Keratinocyte (primary cell): ENCODE measurements around the gene ERICH6B. TPM values are rescaled to one million over a fixed set of nuclear protein-coding genes. Genes with fewer than 3 reads are reported as not detected.

ENCODE experiments used
- DNase-seq: peaks from one replicate; pipeline ENCODE4 v3.0.0-alpha.2; 2011; ENCODE audit warnings: low read depth, missing footprints, low spot score
- FAIRE-seq: peaks from 2 replicates; lab custom pipeline; 2011; peaks lifted over from hg19 to GRCh38; lab: Jason Lieb, UNC
- H2AFZ ChIP-seq: 2 replicates; pipeline ENCODE4 v1.6.0; 2012; ENCODE audit warnings: low read length, control low read depth, inconsistent platforms; ENCODE audit not compliant: control insufficient read depth
- H3K27ac ChIP-seq: 2 replicates; pipeline ENCODE4 v1.5.1; 2011; ENCODE audit warnings: low read length; ENCODE audit not compliant: control insufficient read depth, insufficient read depth
- H3K27me3 ChIP-seq: 3 replicates; pipeline ENCODE4 v1.6.0; 2011; ENCODE audit warnings: low read length; ENCODE audit not compliant: control insufficient read depth, insufficient read depth; ENCODE audit errors: extremely low read depth
- H3K36me3 ChIP-seq, 2 experiments: 2 replicates in 1 of 2; 3 replicates in 1 of 2; pipeline ENCODE4 v1.5.1; 2011; ENCODE audit warnings: low read length in 2 of 2, mild to moderate bottlenecking in 1 of 2; ENCODE audit not compliant: control insufficient read depth in 2 of 2, insufficient read depth in 2 of 2; ENCODE audit errors: extremely low read depth in 1 of 2
- H3K4me1 ChIP-seq: 3 replicates; pipeline ENCODE4 v1.5.1; 2011; ENCODE audit warnings: low read length; ENCODE audit not compliant: control insufficient read depth, insufficient read depth; ENCODE audit errors: extremely low read depth
- H3K4me2 ChIP-seq: 3 replicates; pipeline ENCODE4 v1.6.0; 2011; ENCODE audit warnings: low read depth, low read length; ENCODE audit not compliant: control insufficient read depth, insufficient read depth; ENCODE audit errors: extremely low read depth
- H3K4me3 ChIP-seq, 3 experiments: fragments of 200-600 bp in 1 of 3; sonication (generic) in 1 of 3; 2 replicates in 2 of 3; 3 replicates in 1 of 3; pipeline ENCODE4 v1.5.1; 2011 to 2016; ENCODE audit warnings: low read length in 3 of 3, mild to moderate bottlenecking in 3 of 3, control low read depth in 2 of 3, inconsistent platforms in 1 of 3, low read depth in 1 of 3, mixed read lengths in 1 of 3, mixed run types in 1 of 3, moderate library complexity in 1 of 3; ENCODE audit not compliant: control insufficient read depth in 2 of 3, insufficient read depth in 2 of 3; ENCODE audit errors: extremely low read depth in 1 of 3
- H3K79me2 ChIP-seq: 2 replicates; pipeline ENCODE4 v1.6.0; 2012; ENCODE audit warnings: low read length; ENCODE audit not compliant: control insufficient read depth, insufficient read depth
- H3K9ac ChIP-seq: 3 replicates; pipeline ENCODE4 v1.6.0; 2011; ENCODE audit warnings: low read length; ENCODE audit not compliant: control insufficient read depth, insufficient read depth; ENCODE audit errors: extremely low read depth
- H3K9me1 ChIP-seq: 3 replicates; pipeline ENCODE4 v1.6.0; 2011; ENCODE audit warnings: low read length; ENCODE audit not compliant: control insufficient read depth, insufficient read depth; ENCODE audit errors: extremely low read depth
- H3K9me3 ChIP-seq: 2 replicates; pipeline ENCODE4 v1.5.1; 2012; ENCODE audit warnings: low read depth, low read length; ENCODE audit not compliant: control insufficient read depth
- H4K20me1 ChIP-seq: 3 replicates; pipeline ENCODE4 v1.6.0; 2011; ENCODE audit warnings: low read length; ENCODE audit not compliant: control insufficient read depth, insufficient read depth; ENCODE audit errors: extremely low read depth
- CTCF ChIP-seq, 3 experiments: IDR thresholded peaks in 1 of 3; conservative IDR thresholded peaks in 1 of 3; optimal IDR thresholded peaks in 1 of 3; 2 replicates in 2 of 3; 3 replicates in 1 of 3; pipeline versions ENCODE3 to v1.5.1; 2011; ENCODE audit warnings: low read length in 3 of 3, mild to moderate bottlenecking in 3 of 3, moderate library complexity in 2 of 3, control low read depth in 1 of 3, inconsistent platforms in 1 of 3; ENCODE audit not compliant: insufficient read depth in 2 of 3; ENCODE audit errors: extremely low read depth in 1 of 3
- EZH2 ChIP-seq: IDR thresholded peaks from one replicate; pipeline ENCODE4 v1.6.1; 2012; ENCODE audit warnings: inconsistent platforms, mild to moderate bottlenecking, low read length, moderate library complexity
- dilution Hi-C: fragments of 300-500 bp; cut with MboI; formaldehyde crosslinking; loops from one replicate; pipeline ENCODE4 v1.7.0; 2020; ENCODE audit warnings: low sequenced_read_pairs; ENCODE audit not compliant: extremely low pct_ligation_motif_present
- polyA plus RNA-seq, 5 experiments: library from polyadenylated mRNA; depleted of rRNA in 3 of 5; stranded (reverse) in 3 of 5; stranded (forward) in 1 of 5; unstranded in 1 of 5; fragments of >200 nt; gene quantifications; 1 replicate in 1 of 5; 2 replicates in 3 of 5; 3 replicates in 1 of 5; pipeline versions ENCODE4 v1.2.1 to v1.2.3, GENCODE V29; 2011 to 2012; ENCODE audit warnings: missing spikeins in 2 of 5, low read depth in 1 of 5, low replicate concordance in 1 of 5

Gene ERICH6B
- polyA plus RNA-seq, 1 donor (not counting 4 experiments of a cell fraction or from before 2014, with no cell fraction given) = not detected

GRCh38 chr13:45596800-45597475 lies 18.6 kb downstream of the ERICH6B start:
- Histone ChIP-seq H3K9ac (no peak overlapping the region), H3K4me2 (no peak overlapping the region), H3K4me3 (no peak overlapping the region), H2AFZ (no peak overlapping the region), H4K20me1 (no peaks in the 10 kb centered on the region), H3K27me3 (peaks cover 3% of the 10 kb centered on the region), H3K27ac (no peak overlapping the region), H3K36me3 (no peaks in the 10 kb centered on the region), H3K4me1 (no peaks in the 10 kb centered on the region), H3K9me1 (no peaks in the 10 kb centered on the region), H3K79me2 (no peaks in the 10 kb centered on the region), H3K9me3 (no peaks in the 10 kb centered on the region)
- dilution Hi-C loops = no loop called here
- FAIRE-seq (no peak), DNase-seq (no peak)
- TF ChIP-seq EZH2 = no peak

GRCh38 chr13:45595965-45596364 lies 19.6 kb downstream of the ERICH6B start:
- no peaks in the 10 kb centered on the region for H3K9me1 ChIP-seq
- no peak overlapping the region for H3K27ac ChIP-seq
- no peak for TF ChIP-seq CTCF (optimal IDR thresholded peaks at IDR 0.05 in 1 of 3, IDR thresholded peaks at IDR 0.05 in 1 of 3, conservative IDR thresholded peaks at IDR 0.05 in 1 of 3; ENCODE audit: extremely low read depth in 1 of 3, insufficient read depth in 2 of 3, low read length in 3 of 3)
- no peak for TF ChIP-seq EZH2
- FAIRE-seq (peak; percentile 76), DNase-seq (no peak)
- H3K4me2 ChIP-seq = no peak overlapping the region
- no peaks in the 10 kb centered on the region for H3K36me3 ChIP-seq
- no peak overlapping the region for H2AFZ ChIP-seq
- dilution Hi-C loops = no loop called here
- no peak overlapping the region for H3K4me3 ChIP-seq
- no peak overlapping the region for H3K9ac ChIP-seq
- peaks cover 3% of the 10 kb centered on the region for H3K27me3 ChIP-seq
- no peaks in the 10 kb centered on the region for H3K4me1 ChIP-seq
- no peaks in the 10 kb centered on the region for H3K79me2 ChIP-seq
- no peaks in the 10 kb centered on the region for H3K9me3 ChIP-seq
- H4K20me1 ChIP-seq = no peaks in the 10 kb centered on the region

- TF ChIP-seq CTCF (optimal IDR thresholded peaks at IDR 0.05 in 1 of 3, IDR thresholded peaks at IDR 0.05 in 1 of 3, conservative IDR thresholded peaks at IDR 0.05 in 1 of 3; ENCODE audit: extremely low read depth in 1 of 3, insufficient read depth in 2 of 3, low read length in 3 of 3) (no peak), EZH2 (no peak)
- DNase-seq = no peak
Observed at GRCh38 chr13:45594764-45595163, 20.8 kb downstream of the ERICH6B start.

More at GRCh38 chr13:45594764-45595163, 20.8 kb downstream of the ERICH6B start:
- H3K9ac ChIP-seq = no peak overlapping the region
- no peaks in the 10 kb centered on the region for H3K36me3 ChIP-seq
- H3K4me2 ChIP-seq = no peak overlapping the region
- no peaks in the 10 kb centered on the region for H3K79me2 ChIP-seq
- H3K4me3 ChIP-seq = no peak overlapping the region
- H3K9me3 ChIP-seq = no peaks in the 10 kb centered on the region
- peaks cover 3% of the 10 kb centered on the region for H3K27me3 ChIP-seq
- no peaks in the 10 kb centered on the region for H4K20me1 ChIP-seq
- FAIRE-seq = no peak
- H3K4me1 ChIP-seq = no peaks in the 10 kb centered on the region
- no peaks in the 10 kb centered on the region for H3K9me1 ChIP-seq
- no peak overlapping the region for H3K27ac ChIP-seq
- H2AFZ ChIP-seq = no peak overlapping the region
- dilution Hi-C loops = no loop called here
